ENCODE measurements around the gene SERPINC1. TPM values are rescaled to one million over a fixed set of nuclear protein-coding genes. Genes with fewer than 3 reads are reported as not detected.
A peak's percentile ranks its signal among the peaks of the same experiment; 100 is the strongest.

The SERPINC1 gene
- total RNA-seq, 1 experiment from 2014 or later, result 0.57 TPM

DNA sequence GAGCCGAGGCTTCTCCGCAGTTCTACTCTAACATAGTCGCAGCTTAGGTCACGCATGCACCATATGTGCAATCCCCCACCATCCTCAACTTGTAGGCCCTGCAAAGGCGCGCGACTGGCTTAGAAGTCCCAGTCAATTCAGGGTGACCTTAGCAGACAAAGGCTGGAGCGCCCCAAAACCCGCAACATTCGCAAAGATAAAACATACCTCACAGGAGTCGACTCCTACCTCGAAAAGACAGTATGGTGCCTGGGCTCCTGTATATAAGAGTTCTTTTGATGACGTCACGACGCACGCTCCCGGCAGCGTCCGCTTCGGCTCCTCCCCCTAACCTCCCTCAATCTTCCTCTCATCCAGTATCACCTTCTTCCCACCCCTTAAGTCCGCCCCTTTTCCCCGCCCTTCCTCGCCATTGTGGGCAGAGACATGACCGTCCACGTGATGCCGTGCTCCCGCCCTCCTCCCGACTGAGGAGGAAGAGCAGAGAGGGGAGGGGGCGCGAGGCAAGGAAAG, 49.3 kb downstream of the SERPINC1 start, which contains the start of gene GAS5 (continued):
- TF ChIP-seq, protein P1, sequence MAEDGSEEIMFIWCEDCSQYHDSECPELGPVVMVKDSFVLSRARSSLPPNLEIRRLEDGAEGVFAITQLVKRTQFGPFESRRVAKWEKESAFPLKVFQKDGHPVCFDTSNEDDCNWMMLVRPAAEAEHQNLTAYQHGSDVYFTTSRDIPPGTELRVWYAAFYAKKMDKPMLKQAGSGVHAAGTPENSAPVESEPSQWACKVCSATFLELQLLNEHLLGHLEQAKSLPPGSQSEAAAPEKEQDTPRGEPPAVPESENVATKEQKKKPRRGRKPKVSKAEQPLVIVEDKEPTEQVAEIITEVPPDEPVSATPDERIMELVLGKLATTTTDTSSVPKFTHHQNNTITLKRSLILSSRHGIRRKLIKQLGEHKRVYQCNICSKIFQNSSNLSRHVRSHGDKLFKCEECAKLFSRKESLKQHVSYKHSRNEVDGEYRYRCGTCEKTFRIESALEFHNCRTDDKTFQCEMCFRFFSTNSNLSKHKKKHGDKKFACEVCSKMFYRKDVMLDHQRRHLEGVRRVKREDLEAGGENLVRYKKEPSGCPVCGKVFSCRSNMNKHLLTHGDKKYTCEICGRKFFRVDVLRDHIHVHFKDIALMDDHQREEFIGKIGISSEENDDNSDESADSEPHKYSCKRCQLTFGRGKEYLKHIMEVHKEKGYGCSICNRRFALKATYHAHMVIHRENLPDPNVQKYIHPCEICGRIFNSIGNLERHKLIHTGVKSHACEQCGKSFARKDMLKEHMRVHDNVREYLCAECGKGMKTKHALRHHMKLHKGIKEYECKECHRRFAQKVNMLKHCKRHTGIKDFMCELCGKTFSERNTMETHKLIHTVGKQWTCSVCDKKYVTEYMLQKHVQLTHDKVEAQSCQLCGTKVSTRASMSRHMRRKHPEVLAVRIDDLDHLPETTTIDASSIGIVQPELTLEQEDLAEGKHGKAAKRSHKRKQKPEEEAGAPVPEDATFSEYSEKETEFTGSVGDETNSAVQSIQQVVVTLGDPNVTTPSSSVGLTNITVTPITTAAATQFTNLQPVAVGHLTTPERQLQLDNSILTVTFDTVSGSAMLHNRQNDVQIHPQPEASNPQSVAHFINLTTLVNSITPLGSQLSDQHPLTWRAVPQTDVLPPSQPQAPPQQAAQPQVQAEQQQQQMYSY (CRISPR knock-in tag; IDR thresholded peaks at IDR 0.05), result no peak
- TF ChIP-seq ZNF423 (CRISPR knock-in tag; IDR thresholded peaks at IDR 0.05) (no peak), SOX15 (CRISPR knock-in tag; IDR thresholded peaks at IDR 0.05) (no peak), SMAD3 (CRISPR knock-in tag; IDR thresholded peaks at IDR 0.05; ENCODE audit: borderline replicate concordance) (peak; percentile 71; the same call in 1 of the 2 replicates), NR1H2 (CRISPR knock-in tag; IDR thresholded peaks at IDR 0.05) (0 out of 2 replicates have a peak, but pooled peaks have one; percentile 66), CREM (CRISPR knock-in tag; IDR thresholded peaks at IDR 0.05) (0 out of 2 replicates have a peak, but pooled peaks have one; percentile 55), ZNF232 (CRISPR knock-in tag; IDR thresholded peaks at IDR 0.05) (no peak), IRF2 (CRISPR knock-in tag; IDR thresholded peaks at IDR 0.05; ENCODE audit: borderline replicate concordance, low read depth) (no peak)
- TF ChIP-seq, protein P2, sequence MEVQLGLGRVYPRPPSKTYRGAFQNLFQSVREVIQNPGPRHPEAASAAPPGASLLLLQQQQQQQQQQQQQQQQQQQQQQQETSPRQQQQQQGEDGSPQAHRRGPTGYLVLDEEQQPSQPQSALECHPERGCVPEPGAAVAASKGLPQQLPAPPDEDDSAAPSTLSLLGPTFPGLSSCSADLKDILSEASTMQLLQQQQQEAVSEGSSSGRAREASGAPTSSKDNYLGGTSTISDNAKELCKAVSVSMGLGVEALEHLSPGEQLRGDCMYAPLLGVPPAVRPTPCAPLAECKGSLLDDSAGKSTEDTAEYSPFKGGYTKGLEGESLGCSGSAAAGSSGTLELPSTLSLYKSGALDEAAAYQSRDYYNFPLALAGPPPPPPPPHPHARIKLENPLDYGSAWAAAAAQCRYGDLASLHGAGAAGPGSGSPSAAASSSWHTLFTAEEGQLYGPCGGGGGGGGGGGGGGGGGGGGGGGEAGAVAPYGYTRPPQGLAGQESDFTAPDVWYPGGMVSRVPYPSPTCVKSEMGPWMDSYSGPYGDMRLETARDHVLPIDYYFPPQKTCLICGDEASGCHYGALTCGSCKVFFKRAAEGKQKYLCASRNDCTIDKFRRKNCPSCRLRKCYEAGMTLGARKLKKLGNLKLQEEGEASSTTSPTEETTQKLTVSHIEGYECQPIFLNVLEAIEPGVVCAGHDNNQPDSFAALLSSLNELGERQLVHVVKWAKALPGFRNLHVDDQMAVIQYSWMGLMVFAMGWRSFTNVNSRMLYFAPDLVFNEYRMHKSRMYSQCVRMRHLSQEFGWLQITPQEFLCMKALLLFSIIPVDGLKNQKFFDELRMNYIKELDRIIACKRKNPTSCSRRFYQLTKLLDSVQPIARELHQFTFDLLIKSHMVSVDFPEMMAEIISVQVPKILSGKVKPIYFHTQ (CRISPR knock-in tag; IDR thresholded peaks at IDR 0.05), result peak; percentile 7; the same call in 1 of the 2 replicates
- TF ChIP-seq, protein P3, sequence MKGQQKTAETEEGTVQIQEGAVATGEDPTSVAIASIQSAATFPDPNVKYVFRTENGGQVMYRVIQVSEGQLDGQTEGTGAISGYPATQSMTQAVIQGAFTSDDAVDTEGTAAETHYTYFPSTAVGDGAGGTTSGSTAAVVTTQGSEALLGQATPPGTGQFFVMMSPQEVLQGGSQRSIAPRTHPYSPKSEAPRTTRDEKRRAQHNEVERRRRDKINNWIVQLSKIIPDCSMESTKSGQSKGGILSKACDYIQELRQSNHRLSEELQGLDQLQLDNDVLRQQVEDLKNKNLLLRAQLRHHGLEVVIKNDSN (CRISPR knock-in tag; IDR thresholded peaks at IDR 0.05), result peak; percentile 92
- TF ChIP-seq, protein P4, sequence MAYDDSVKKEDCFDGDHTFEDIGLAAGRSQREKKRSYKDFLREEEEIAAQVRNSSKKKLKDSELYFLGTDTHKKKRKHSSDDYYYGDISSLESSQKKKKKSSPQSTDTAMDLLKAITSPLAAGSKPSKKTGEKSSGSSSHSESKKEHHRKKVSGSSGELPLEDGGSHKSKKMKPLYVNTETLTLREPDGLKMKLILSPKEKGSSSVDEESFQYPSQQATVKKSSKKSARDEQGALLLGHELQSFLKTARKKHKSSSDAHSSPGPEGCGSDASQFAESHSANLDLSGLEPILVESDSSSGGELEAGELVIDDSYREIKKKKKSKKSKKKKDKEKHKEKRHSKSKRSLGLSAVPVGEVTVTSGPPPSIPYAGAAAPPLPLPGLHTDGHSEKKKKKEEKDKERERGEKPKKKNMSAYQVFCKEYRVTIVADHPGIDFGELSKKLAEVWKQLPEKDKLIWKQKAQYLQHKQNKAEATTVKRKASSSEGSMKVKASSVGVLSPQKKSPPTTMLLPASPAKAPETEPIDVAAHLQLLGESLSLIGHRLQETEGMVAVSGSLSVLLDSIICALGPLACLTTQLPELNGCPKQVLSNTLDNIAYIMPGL (CRISPR knock-in tag; IDR thresholded peaks at IDR 0.05), result peak; percentile 7; the same call in 1 of the 2 replicates
- TF ChIP-seq, protein P5, sequence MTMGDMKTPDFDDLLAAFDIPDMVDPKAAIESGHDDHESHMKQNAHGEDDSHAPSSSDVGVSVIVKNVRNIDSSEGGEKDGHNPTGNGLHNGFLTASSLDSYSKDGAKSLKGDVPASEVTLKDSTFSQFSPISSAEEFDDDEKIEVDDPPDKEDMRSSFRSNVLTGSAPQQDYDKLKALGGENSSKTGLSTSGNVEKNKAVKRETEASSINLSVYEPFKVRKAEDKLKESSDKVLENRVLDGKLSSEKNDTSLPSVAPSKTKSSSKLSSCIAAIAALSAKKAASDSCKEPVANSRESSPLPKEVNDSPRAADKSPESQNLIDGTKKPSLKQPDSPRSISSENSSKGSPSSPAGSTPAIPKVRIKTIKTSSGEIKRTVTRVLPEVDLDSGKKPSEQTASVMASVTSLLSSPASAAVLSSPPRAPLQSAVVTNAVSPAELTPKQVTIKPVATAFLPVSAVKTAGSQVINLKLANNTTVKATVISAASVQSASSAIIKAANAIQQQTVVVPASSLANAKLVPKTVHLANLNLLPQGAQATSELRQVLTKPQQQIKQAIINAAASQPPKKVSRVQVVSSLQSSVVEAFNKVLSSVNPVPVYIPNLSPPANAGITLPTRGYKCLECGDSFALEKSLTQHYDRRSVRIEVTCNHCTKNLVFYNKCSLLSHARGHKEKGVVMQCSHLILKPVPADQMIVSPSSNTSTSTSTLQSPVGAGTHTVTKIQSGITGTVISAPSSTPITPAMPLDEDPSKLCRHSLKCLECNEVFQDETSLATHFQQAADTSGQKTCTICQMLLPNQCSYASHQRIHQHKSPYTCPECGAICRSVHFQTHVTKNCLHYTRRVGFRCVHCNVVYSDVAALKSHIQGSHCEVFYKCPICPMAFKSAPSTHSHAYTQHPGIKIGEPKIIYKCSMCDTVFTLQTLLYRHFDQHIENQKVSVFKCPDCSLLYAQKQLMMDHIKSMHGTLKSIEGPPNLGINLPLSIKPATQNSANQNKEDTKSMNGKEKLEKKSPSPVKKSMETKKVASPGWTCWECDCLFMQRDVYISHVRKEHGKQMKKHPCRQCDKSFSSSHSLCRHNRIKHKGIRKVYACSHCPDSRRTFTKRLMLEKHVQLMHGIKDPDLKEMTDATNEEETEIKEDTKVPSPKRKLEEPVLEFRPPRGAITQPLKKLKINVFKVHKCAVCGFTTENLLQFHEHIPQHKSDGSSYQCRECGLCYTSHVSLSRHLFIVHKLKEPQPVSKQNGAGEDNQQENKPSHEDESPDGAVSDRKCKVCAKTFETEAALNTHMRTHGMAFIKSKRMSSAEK (CRISPR knock-in tag; IDR thresholded peaks at IDR 0.05; ENCODE audit: borderline replicate concordance), result peak; percentile 11; the same call in 1 of the 2 replicates
